ENCODE data around the gene CCDC57. TPM values are rescaled to one million over a fixed set of nuclear protein-coding genes. Genes with fewer than 3 reads are reported as not detected.

The CCDC57 gene
- total RNA-seq, 1 donor from 2014 or later, result 8.6 TPM

- intact Hi-C loops (cut with DNase I), result no loop called here
- ATAC-seq (ENCODE audit: poor library complexity), result peak; percentile 19
- DNase-seq, result no peak
Measured at GRCh38 chr17:82076785-82077591, 135.7 kb downstream of the CCDC57 start.

GRCh38 chr17:82076018-82076784, 136.4 kb downstream of the CCDC57 start:
- no peak for ATAC-seq (ENCODE audit: poor library complexity)
- no peak for DNase-seq
- intact Hi-C loops (cut with DNase I), result no loop called here

- DNase-seq, result no peak
- intact Hi-C loops (cut with DNase I), result no loop called here
- no peak for ATAC-seq (ENCODE audit: poor library complexity)
Measured at GRCh38 chr17:82073446-82073845, 139.2 kb downstream of the CCDC57 start.

- intact Hi-C loops (cut with DNase I), result no loop called here
- DNase-seq, result no peak
- ATAC-seq (ENCODE audit: poor library complexity), result no peak
Measured at GRCh38 chr17:82072827-82073226, 139.8 kb downstream of the CCDC57 start.

- ATAC-seq (ENCODE audit: poor library complexity) (no peak), DNase-seq (no peak)
- intact Hi-C loops (cut with DNase I), result no loop called here
Measured at GRCh38 chr17:82070611-82071010, 142.0 kb downstream of the CCDC57 start.

- intact Hi-C loops (cut with DNase I), result no loop called here
- DNase-seq, result peak; percentile 80
- ATAC-seq (ENCODE audit: poor library complexity), result peak; percentile 90
Measured at GRCh38 chr17:82065638-82066303, 146.9 kb downstream of the CCDC57 start, which contains the start of gene DUS1L. Gene DUS1L, minus strand, starts transcription at chr17:82065804. Its CDS starts 745 bp downstream, at chr17:82065059.

GRCh38 chr17:82065193-82065637, 147.4 kb downstream of the CCDC57 start:
- intact Hi-C loops (cut with DNase I), result no loop called here
- ATAC-seq (ENCODE audit: poor library complexity) (peak; percentile 5), DNase-seq (no peak)

- DNase-seq (no peak), ATAC-seq (ENCODE audit: poor library complexity) (no peak)
- intact Hi-C loops (cut with DNase I), result no loop called here
Measured at GRCh38 chr17:82064433-82065192, 148.0 kb downstream of the CCDC57 start.

GRCh38 chr17:82063424-82064415, 148.9 kb downstream of the CCDC57 start:
- no peak for DNase-seq
- intact Hi-C loops (cut with DNase I), result no loop called here

GRCh38 chr17:82062984-82063368, 149.7 kb downstream of the CCDC57 start:
- intact Hi-C loops (cut with DNase I), result no loop called here
- no peak for DNase-seq
- no peak for ATAC-seq (ENCODE audit: poor library complexity)

More at GRCh38 chr17:82063424-82064415, 148.9 kb downstream of the CCDC57 start:
- no peak for ATAC-seq (ENCODE audit: poor library complexity)

GRCh38 chr17:82062076-82062983, 150.3 kb downstream of the CCDC57 start:
- intact Hi-C loops (cut with DNase I), result no loop called here
- ATAC-seq (ENCODE audit: poor library complexity) (no peak), DNase-seq (no peak)

GRCh38 chr17:82061047-82061925, 151.4 kb downstream of the CCDC57 start:
- intact Hi-C loops (cut with DNase I), result no loop called here
- DNase-seq (no peak), ATAC-seq (ENCODE audit: poor library complexity) (no peak)

GRCh38 chr17:82060614-82061013, 152.0 kb downstream of the CCDC57 start:
- no peak for ATAC-seq (ENCODE audit: poor library complexity)
- intact Hi-C loops (cut with DNase I), result no loop called here
- no peak for DNase-seq

GRCh38 chr17:82060001-82060380, 152.7 kb downstream of the CCDC57 start:
- ATAC-seq (ENCODE audit: poor library complexity) (no peak), DNase-seq (no peak)
- intact Hi-C loops (cut with DNase I), result no loop called here

GRCh38 chr17:82059272-82060000, 153.2 kb downstream of the CCDC57 start:
- no peak for ATAC-seq (ENCODE audit: poor library complexity)
- peak; percentile 35 for DNase-seq
- intact Hi-C loops (cut with DNase I), result no loop called here

All from Right ventricle myocardium superior (tissue), 1 donor.